ENCODE data around the gene FADS2.

Gene FADS2

DNA sequence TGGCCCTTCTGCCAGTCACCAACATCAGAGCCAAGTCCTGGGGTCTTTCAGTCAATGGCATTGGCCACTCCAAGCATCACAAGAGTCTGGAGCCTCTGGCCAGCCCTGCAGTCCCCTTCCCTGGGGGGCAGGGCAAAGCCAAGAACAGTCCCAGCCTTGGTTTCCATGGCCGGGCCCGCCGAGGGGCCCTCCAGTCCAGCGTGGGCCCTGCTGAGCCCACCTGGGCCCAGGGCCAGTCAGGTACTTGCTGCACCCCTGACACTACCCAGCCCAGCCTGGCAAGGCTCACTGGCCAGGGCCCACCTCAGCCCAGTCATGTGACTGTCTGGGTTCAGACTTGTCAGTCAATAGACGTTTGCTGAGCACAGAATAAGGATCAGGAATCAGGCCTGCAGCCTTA is 46.5 kb upstream of the FADS2 start:
- POLR2A ChIA-PET = interaction anchor here (0.9 kb wide), 1 partner anchor 34 kb away, joined by 3 read pairs; no protein-coding TSS in a partner anchor
- no peak for DNase-seq (ENCODE audit: low read depth, low spot score)

GRCh38 chr11:61782299-61782698 is 45.8 kb upstream of the FADS2 start:
- POLR2A ChIA-PET = interaction anchor here (0.9 kb wide), 1 partner anchor 33 kb away, joined by 3 read pairs; no protein-coding TSS in a partner anchor
- CTCF ChIA-PET = interaction anchor here (0.7 to 9.2 kb wide), 9 partner anchors 8 to 63 kb away, joined by 3 to 92 read pairs (median 4); partner anchors contain the start of genes FADS1, FEN1 and TMEM258
- DNase-seq (ENCODE audit: low read depth, low spot score) = no peak
- no peak overlapping the region for H3K4me3 ChIP-seq (ENCODE audit: low read depth, low read length)
- TF ChIP-seq, protein P1, sequence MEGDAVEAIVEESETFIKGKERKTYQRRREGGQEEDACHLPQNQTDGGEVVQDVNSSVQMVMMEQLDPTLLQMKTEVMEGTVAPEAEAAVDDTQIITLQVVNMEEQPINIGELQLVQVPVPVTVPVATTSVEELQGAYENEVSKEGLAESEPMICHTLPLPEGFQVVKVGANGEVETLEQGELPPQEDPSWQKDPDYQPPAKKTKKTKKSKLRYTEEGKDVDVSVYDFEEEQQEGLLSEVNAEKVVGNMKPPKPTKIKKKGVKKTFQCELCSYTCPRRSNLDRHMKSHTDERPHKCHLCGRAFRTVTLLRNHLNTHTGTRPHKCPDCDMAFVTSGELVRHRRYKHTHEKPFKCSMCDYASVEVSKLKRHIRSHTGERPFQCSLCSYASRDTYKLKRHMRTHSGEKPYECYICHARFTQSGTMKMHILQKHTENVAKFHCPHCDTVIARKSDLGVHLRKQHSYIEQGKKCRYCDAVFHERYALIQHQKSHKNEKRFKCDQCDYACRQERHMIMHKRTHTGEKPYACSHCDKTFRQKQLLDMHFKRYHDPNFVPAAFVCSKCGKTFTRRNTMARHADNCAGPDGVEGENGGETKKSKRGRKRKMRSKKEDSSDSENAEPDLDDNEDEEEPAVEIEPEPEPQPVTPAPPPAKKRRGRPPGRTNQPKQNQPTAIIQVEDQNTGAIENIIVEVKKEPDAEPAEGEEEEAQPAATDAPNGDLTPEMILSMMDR (IDR thresholded peaks at IDR 0.05; ENCODE audit: insufficient read depth, low read length, missing control alignments) = no peak

More for the DNA sequence above, 46.5 kb upstream of the FADS2 start:
- TF ChIP-seq, protein P1 (IDR thresholded peaks at IDR 0.05; ENCODE audit: insufficient read depth, low read length, missing control alignments) = no peak
- CTCF ChIA-PET = interaction anchor here (1.1 to 9.2 kb wide), 4 partner anchors 8 to 35 kb away, joined by 3 to 92 read pairs (median 13); partner anchors contain the start of genes FADS1, FEN1 and TMEM258
- H3K4me3 ChIP-seq (ENCODE audit: low read depth, low read length) = no peak overlapping the region

- TF ChIP-seq, protein P1 (IDR thresholded peaks at IDR 0.05; ENCODE audit: insufficient read depth, low read length, missing control alignments) = no peak
- H3K4me3 ChIP-seq (ENCODE audit: low read depth, low read length) = no peak overlapping the region
- CTCF ChIA-PET = interaction anchor here (0.7 to 9.2 kb wide), 10 partner anchors 7 to 64 kb away, joined by 3 to 92 read pairs (median 4); partner anchors contain the start of genes FADS1, FEN1 and TMEM258
- POLR2A ChIA-PET = no interaction called here
- no peak for DNase-seq (ENCODE audit: low read depth, low spot score)
Measured at GRCh38 chr11:61782841-61783240, 45.3 kb upstream of the FADS2 start.

DNA sequence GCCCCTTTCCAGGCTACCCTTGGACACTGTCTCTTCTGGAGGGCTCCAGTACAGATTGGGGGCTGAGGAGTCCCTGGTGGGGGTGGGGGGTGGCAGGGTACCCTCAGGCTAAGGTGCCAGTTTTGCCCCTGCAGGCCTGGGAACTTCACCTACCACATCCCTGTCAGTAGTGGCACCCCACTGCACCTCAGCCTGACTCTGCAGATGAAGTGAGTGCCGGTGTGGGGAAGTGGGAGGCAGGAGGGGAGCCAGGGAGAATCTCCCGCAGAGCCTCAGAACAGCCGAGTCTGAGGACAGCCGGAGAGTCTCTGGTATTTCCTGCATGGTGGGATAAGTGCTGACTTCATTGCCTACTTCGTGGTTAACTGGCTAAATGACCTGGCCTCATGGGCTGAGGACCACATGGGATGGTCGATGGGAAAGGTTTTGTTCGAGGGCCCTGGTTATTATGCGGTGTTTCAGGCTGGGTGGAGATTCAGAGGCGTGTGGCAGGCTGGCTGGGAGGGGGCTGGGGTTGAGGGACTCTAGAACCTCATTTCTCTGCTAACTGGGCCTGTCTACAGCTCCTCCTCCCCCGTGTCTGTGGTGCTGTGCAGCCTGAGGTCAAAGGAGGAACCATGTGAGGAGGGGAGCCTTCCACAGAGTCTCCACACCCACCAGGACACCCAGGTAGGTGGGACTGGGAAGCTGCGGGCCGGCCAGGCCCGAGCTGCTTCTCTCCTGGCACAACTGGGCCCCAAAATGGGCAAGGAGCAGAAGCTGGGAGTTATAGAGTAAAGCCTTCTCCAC is 44.2 kb upstream of the FADS2 start:
- DNase-seq (ENCODE audit: low read depth, low spot score) = no peak
- H3K4me3 ChIP-seq (ENCODE audit: low read depth, low read length) = no peak overlapping the region
- ChIA-PET POLR2A (no interaction called here), CTCF (interaction anchor here (1.1 to 11.5 kb wide), 7 partner anchors 6 to 50 kb away, joined by 3 to 151 read pairs (median 5); partner anchors contain the start of genes FEN1 and TMEM258)
- TF ChIP-seq, protein P1 (IDR thresholded peaks at IDR 0.05; ENCODE audit: insufficient read depth, low read length, missing control alignments) = no peak

DNA sequence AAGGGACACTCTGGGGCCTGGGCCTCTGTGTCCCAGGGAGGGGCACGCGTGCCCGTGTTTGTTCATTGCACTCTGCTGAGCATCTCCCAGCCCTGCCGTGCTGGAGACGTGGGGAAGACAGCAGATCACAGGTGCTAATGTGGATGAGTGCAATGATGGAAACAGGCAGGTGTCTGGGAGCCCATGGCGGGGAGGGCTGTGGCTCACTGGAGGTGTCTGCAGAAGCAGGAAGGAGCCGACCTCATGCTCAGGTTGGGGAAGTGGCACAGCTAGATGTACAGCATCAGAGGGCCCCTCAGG is 43.6 kb upstream of the FADS2 start:
- POLR2A ChIA-PET = no interaction called here
- TF ChIP-seq, protein P1 (IDR thresholded peaks at IDR 0.05; ENCODE audit: insufficient read depth, low read length, missing control alignments) = no peak
- CTCF ChIA-PET = interaction anchor here (1.1 to 11.5 kb wide), 6 partner anchors 13 to 51 kb away, joined by 3 to 151 read pairs (median 4); no protein-coding TSS in a partner anchor
- no peak overlapping the region for H3K4me3 ChIP-seq (ENCODE audit: low read depth, low read length)
- DNase-seq (ENCODE audit: low read depth, low spot score) = no peak

GRCh38 chr11:61785837-61786402 is 42.2 kb upstream of the FADS2 start:
- ChIA-PET CTCF (interaction anchor here (1.0 to 14.8 kb wide), 9 partner anchors 7 to 324 kb away, joined by 3 to 297 read pairs (median 9); no protein-coding TSS in a partner anchor), POLR2A (no interaction called here)
- H3K4me3 ChIP-seq (ENCODE audit: low read depth, low read length) = no peak overlapping the region
- DNase-seq (ENCODE audit: low read depth, low spot score) = no peak
- TF ChIP-seq, protein P1 (IDR thresholded peaks at IDR 0.05; ENCODE audit: insufficient read depth, low read length, missing control alignments) = no peak

All from AG04449 (cell line).